MCF 10A (cell line): Measurements from ENCODE around the gene PTPRZ1. TPM values are rescaled to one million over a fixed set of nuclear protein-coding genes. Genes with fewer than 3 reads are reported as not detected.

Experiments
- BruUV-seq: library from RNA; stranded (reverse); fragments of 400-500 nt; replicated peaks from 2 replicates; lab custom pipeline; 2021; lab: Mats Ljungman, UMichigan
- CTCF ChIA-PET: fragments of 300-600 bp; sonication (Branson Sonifier 250); formaldehyde crosslinking; extraction: SDS; loops from one replicate; lab custom pipeline; 2021; ENCODE audit warnings: antibody characterized with exemption, inconsistent platforms; lab: Yijun Ruan, JAX
- POLR2A ChIA-PET: fragments of 300-600, 350-650 bp; sonication (Branson Sonifier 250); formaldehyde crosslinking; extraction: SDS; loops from one replicate; lab custom pipeline; 2020; ENCODE audit warnings: antibody characterized with exemption, inconsistent platforms; lab: Yijun Ruan, JAX
- DNase-seq: peaks from one replicate; pipeline ENCODE4 v3.0.0-alpha.2; 2018; ENCODE audit not compliant: unreplicated experiment
- H3K27ac Mint-ChIP-seq: one replicate; pipeline ENCODE4 v1.8.0; 2022; ENCODE audit warnings: mild to moderate bottlenecking, low read depth, mixed read lengths; ENCODE audit not compliant: unreplicated experiment
- H3K27me3 Mint-ChIP-seq: one replicate; pipeline ENCODE4 v1.8.0; 2022; ENCODE audit warnings: mixed read lengths; ENCODE audit not compliant: insufficient read depth, unreplicated experiment
- H3K36me3 Mint-ChIP-seq: one replicate; pipeline ENCODE4 v1.8.0; 2022; ENCODE audit warnings: mild to moderate bottlenecking, moderate library complexity, mixed read lengths; ENCODE audit not compliant: insufficient read depth, unreplicated experiment
- H3K4me1 Mint-ChIP-seq: one replicate; pipeline ENCODE4 v1.8.0; 2022; ENCODE audit warnings: mixed read lengths; ENCODE audit not compliant: insufficient read depth, unreplicated experiment
- H3K4me3 Mint-ChIP-seq: one replicate; pipeline ENCODE4 v1.8.0; 2022; ENCODE audit warnings: mild to moderate bottlenecking, moderate library complexity, mixed read lengths; ENCODE audit not compliant: unreplicated experiment
- H3K9me3 Mint-ChIP-seq: one replicate; pipeline ENCODE4 v1.8.0; 2022; ENCODE audit warnings: mixed read lengths; ENCODE audit not compliant: unreplicated experiment
- intact Hi-C: fragments of 100-400 bp; cut with micrococcal nuclease; formaldehyde crosslinking; loops from 2 replicates; pipeline ENCODE4 v1.14.1; 2022
- total RNA-seq: library from RNA; stranded (reverse); gene quantifications from 2 replicates; pipeline ENCODE4 v1.2.3, GENCODE V29; 2022
- TF ChIP-seq, protein P1 (sequence below): fragments of 200-600 bp; IDR thresholded peaks from one replicate; pipeline ENCODE4 v1.8.0; 2022; ENCODE audit warnings: antibody characterized with exemption, mild to moderate bottlenecking; ENCODE audit not compliant: unreplicated experiment

The PTPRZ1 gene
- total RNA-seq, 1 experiment from 2014 or later: 11.1 TPM

- Mint-ChIP-seq H3K36me3 (no peaks in the 10 kb centered on the region), H3K4me1 (no peaks in the 10 kb centered on the region)
- CTCF ChIA-PET: interaction anchor here (0.8 kb wide), 1 partner anchor 10 kb away, joined by 3 read pairs; no protein-coding TSS in a partner anchor
Observed at GRCh38 chr7:121924269-121925186, 51.6 kb downstream of the PTPRZ1 start.

DNA sequence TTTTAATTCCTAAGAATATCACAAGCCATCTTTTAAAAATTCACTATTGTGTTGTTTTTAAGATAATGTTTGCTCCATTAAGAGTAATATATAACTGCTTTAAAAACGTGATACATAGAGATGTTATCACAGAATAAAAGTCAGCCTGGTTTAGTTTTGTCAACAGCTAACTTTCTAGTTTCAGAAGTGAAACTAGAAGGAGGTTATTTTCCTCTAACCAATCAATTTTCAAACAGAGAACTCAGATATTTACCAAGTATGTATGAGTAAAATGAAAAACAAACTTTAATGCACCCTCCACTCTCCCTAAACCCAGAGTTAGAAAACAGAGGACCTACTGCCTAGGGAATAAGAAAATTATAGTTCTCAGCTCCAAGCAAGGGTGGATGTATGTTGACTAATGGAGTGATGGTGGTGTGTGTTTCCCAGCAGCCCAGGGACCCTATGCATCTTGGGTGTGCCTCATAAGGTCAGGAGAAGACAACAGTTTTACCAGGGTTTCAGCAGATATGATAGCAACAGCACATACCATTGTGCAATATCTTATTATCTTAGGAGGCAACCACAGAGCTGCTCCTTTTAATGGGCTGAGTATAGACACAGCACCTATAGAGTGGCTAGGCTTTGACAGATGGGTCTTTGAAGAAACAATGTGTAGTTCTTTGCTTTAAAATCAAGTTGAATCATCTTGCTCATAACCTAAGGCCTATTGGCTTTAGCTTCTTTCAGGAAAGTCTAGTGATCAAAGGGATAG, 58.4 kb downstream of the PTPRZ1 start:
- no peak for DNase-seq
- Mint-ChIP-seq H3K27ac (no peak overlapping the region), H3K9me3 (no peaks in the 10 kb centered on the region), H3K36me3 (no peaks in the 10 kb centered on the region), H3K4me3 (no peak overlapping the region), H3K27me3 (no peaks in the 10 kb centered on the region), H3K4me1 (peaks cover 6% of the 10 kb centered on the region)
- BruUV-seq: no TSS peak
- ChIA-PET CTCF (interaction anchor here (0.9 to 1.5 kb wide), 3 partner anchors 11 to 63 kb away, joined by 3 to 4 read pairs (median 4); no protein-coding TSS in a partner anchor), POLR2A (interaction anchor here (0.6 to 1.6 kb wide), 3 partner anchors 10 to 175 kb away, joined by 3 to 4 read pairs (median 3); no protein-coding TSS in a partner anchor)
- TF ChIP-seq, protein P1, sequence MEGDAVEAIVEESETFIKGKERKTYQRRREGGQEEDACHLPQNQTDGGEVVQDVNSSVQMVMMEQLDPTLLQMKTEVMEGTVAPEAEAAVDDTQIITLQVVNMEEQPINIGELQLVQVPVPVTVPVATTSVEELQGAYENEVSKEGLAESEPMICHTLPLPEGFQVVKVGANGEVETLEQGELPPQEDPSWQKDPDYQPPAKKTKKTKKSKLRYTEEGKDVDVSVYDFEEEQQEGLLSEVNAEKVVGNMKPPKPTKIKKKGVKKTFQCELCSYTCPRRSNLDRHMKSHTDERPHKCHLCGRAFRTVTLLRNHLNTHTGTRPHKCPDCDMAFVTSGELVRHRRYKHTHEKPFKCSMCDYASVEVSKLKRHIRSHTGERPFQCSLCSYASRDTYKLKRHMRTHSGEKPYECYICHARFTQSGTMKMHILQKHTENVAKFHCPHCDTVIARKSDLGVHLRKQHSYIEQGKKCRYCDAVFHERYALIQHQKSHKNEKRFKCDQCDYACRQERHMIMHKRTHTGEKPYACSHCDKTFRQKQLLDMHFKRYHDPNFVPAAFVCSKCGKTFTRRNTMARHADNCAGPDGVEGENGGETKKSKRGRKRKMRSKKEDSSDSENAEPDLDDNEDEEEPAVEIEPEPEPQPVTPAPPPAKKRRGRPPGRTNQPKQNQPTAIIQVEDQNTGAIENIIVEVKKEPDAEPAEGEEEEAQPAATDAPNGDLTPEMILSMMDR: no peak
- intact Hi-C loops: no loop called here

More at GRCh38 chr7:121924269-121925186, 51.6 kb downstream of the PTPRZ1 start:
- no peak overlapping the region for H3K4me3 Mint-ChIP-seq
- H3K9me3 Mint-ChIP-seq: no peaks in the 10 kb centered on the region
- DNase-seq: no peak
- intact Hi-C loops: no loop called here
- no peak overlapping the region for H3K27ac Mint-ChIP-seq
- POLR2A ChIA-PET: interaction anchor here (1.1 to 1.3 kb wide), 2 partner anchors 9 to 28 kb away, joined by 3 to 4 read pairs; no protein-coding TSS in a partner anchor
- TF ChIP-seq, protein P1: no peak
- no TSS peak for BruUV-seq
- no peaks in the 10 kb centered on the region for H3K27me3 Mint-ChIP-seq

DNA sequence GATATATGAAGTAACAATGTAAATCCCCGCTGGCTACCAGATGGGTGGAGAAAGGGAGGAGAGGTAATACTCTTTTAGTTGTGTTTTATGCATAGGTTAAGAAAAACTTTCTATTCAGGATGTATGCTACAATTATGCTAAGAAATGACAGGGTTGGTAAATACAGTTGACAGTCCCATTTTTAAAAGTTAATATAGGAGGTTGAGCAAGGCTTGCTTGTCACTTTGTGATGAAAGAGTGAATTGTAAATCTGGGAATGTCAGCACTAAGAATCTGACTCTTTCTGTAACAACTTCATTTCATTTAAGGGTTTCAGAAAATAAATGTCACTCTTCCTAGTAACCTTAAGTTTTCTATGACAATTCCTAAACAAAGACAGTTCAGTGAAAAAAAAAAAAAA, 59.8 kb downstream of the PTPRZ1 start:
- TF ChIP-seq, protein P1: no peak
- CTCF ChIA-PET: no interaction called here
- no peaks in the 10 kb centered on the region for H3K9me3 Mint-ChIP-seq
- H3K27me3 Mint-ChIP-seq: no peaks in the 10 kb centered on the region
- DNase-seq: no peak
- no peak overlapping the region for H3K27ac Mint-ChIP-seq
- POLR2A ChIA-PET: interaction anchor here (1.6 kb wide), 1 partner anchor 8 kb away, joined by 4 read pairs; no protein-coding TSS in a partner anchor
- no peak overlapping the region for H3K4me3 Mint-ChIP-seq
- H3K36me3 Mint-ChIP-seq: no peaks in the 10 kb centered on the region
- H3K4me1 Mint-ChIP-seq: peaks cover 13% of the 10 kb centered on the region
- intact Hi-C loops: no loop called here
- no TSS peak for BruUV-seq
